Amniotic epithelial cell (primary cell): ENCODE measurements around the gene UBQLN3.

Experiments used
- DNase-seq: peaks from one replicate; pipeline ENCODE4 v3.0.0-alpha.2; 2010; ENCODE audit warnings: low read depth

The UBQLN3 gene

GRCh38 chr11:5505363-5506048 is 4.3 kb downstream of the UBQLN3 start:
- DNase-seq: no peak

GRCh38 chr11:5504403-5504921 is 5.3 kb downstream of the UBQLN3 start:
- no peak for DNase-seq

- DNase-seq: no peak
Observed at GRCh38 chr11:5500393-5500801, 9.4 kb downstream of the UBQLN3 start.

GRCh38 chr11:5499671-5500070 is 10.1 kb downstream of the UBQLN3 start:
- no peak for DNase-seq

- no peak for DNase-seq
Observed at GRCh38 chr11:5489576-5490357, 20.0 kb downstream of the UBQLN3 start.

GRCh38 chr11:5488798-5489399 is 20.9 kb downstream of the UBQLN3 start:
- DNase-seq: no peak

- DNase-seq: no peak
Observed at GRCh38 chr11:5488385-5488784, 21.4 kb downstream of the UBQLN3 start, which contains the start of gene OR52D1. TSS of gene OR52D1 (plus strand) at chr11:5488685. CDS start at chr11:5488707, 22 bp downstream.

GRCh38 chr11:5486421-5486820 is 23.3 kb downstream of the UBQLN3 start:
- DNase-seq: peak; percentile 1

- no peak for DNase-seq
Observed at GRCh38 chr11:5486003-5486402, 23.8 kb downstream of the UBQLN3 start.

GRCh38 chr11:5476186-5476819 is 33.5 kb downstream of the UBQLN3 start:
- DNase-seq: peak; percentile 43

GRCh38 chr11:5473921-5474320 is 35.8 kb downstream of the UBQLN3 start:
- no peak for DNase-seq

GRCh38 chr11:5467527-5467926 is 42.2 kb downstream of the UBQLN3 start:
- DNase-seq: no peak

GRCh38 chr11:5460983-5461621 is 48.7 kb downstream of the UBQLN3 start:
- DNase-seq: no peak
